Heart right ventricle (tissue), 16 donors: ENCODE measurements around the gene HMCN2. TPM values are rescaled to one million over a fixed set of nuclear protein-coding genes. Genes with fewer than 3 reads are reported as not detected.

Experiments used
- ATAC-seq, 8 donors: fragments of 200-7000 bp; cut with Tn5 transposase; one replicate each; pipeline ENCODE4 v1.9.1; 2020; ENCODE audit warnings: mild to moderate bottlenecking in 8 of 8, moderate library complexity in 8 of 8, moderate number of reproducible peaks in 1 of 8
- DNase-seq, 2 donors: peaks; one replicate each; pipeline ENCODE4 v3.0.0-alpha.2; 2020
- H3K27ac ChIP-seq, 10 donors: fragments of 200-600 bp; sonication (generic) in 2 of 10; one replicate each; pipeline versions ENCODE4 v1.5.0 to v1.8.0; 2020 to 2022; ENCODE audit warnings: mild to moderate bottlenecking in 3 of 10
- H3K27me3 ChIP-seq, 7 donors: fragments of 200-600 bp; one replicate each; pipeline ENCODE4 v1.8.0; 2021 to 2022; ENCODE audit warnings: mild to moderate bottlenecking in 2 of 7
- H3K36me3 ChIP-seq, 9 donors: fragments of 200-600 bp; sonication (generic) in 1 of 9; one replicate each; pipeline versions ENCODE4 v1.5.0 to v1.8.0; 2020 to 2022; ENCODE audit warnings: mild to moderate bottlenecking in 2 of 9
- H3K4me1 ChIP-seq, 9 donors: fragments of 200-600 bp; sonication (generic) in 1 of 9; one replicate each; pipeline versions ENCODE4 v1.5.0 to v1.8.0; 2020 to 2022; ENCODE audit warnings: mild to moderate bottlenecking in 4 of 9
- H3K4me3 ChIP-seq, 10 donors: fragments of 200-600 bp; sonication (generic) in 2 of 10; one replicate each; pipeline versions ENCODE4 v1.5.0 to v1.8.0; 2020 to 2022; ENCODE audit warnings: mild to moderate bottlenecking in 7 of 10, moderate library complexity in 2 of 10
- H3K9me3 ChIP-seq, 11 donors: fragments of 200-600 bp in 10 of 11; sonication (generic) in 2 of 11; one replicate each; pipeline versions ENCODE4 v1.5.0 to v1.8.0; 2013 to 2022; ENCODE audit warnings: mild to moderate bottlenecking in 2 of 11, control low read depth in 1 of 11, moderate library complexity in 1 of 11
- WGBS, 2 donors: extraction: QIAGEN DNeasy Blood & Tissue Kit; methylation state at CpG; one replicate each; pipeline ENCODE4 v1.1.7; 2013; ENCODE audit warnings: inconsistent platforms in 1 of 2; 5-methylcytosine and 5-hydroxymethylcytosine counted together
- intact Hi-C, 10 donors: fragments of 100-400 bp; cut with DNase I; formaldehyde crosslinking; loops; one replicate each; pipeline versions ENCODE4 v1.11.1 to v1.14.2; 2022
- polyA plus RNA-seq, 2 donors: library from polyadenylated mRNA; stranded (reverse); fragments of 200-250 nt; gene quantifications; one replicate each; pipeline ENCODE4 v1.2.3, GENCODE V29; 2013
- total RNA-seq, 10 donors: library from RNA; stranded (reverse); fragmentation: NEBNext Ultra II Directional in 3 of 10; extraction: Animal tissue kit (Norgen Biotek cat#: 25700) in 3 of 10; gene quantifications; one replicate each; pipeline versions ENCODE4 v1.2.1 to v1.2.4, GENCODE V29; 2021 to 2023
- TF ChIP-seq, protein P1 (sequence below), 9 donors: fragments of 200-600 bp; sonication (generic) in 2 of 9; IDR thresholded peaks; one replicate each; pipeline versions ENCODE4 v1.5.0 to v1.8.0; 2021 to 2022; ENCODE audit warnings: antibody characterized with exemption in 9 of 9, mild to moderate bottlenecking in 5 of 9, moderate library complexity in 1 of 9
- donor health status: Arrhythmogenic right ventricular cardiomyopathy.
- donor health status: ischemic (EF 13 %, LVEDD 7.1; RV severe dilation, severe dysfunction).
- donor health status: healthy with polysubstance abuse.
- donor health status: DM: no; HTN: yes; CAD: no.
- donor health status: DM: no; HTN: no; CAD: no.
- donor health status: ischemic (EF 25% LVEDD 6.9; RV normal size, moderate dysfunction).
- donor health status: ischemic (EF 25% LVEDD 5.7; RV mildly dilated, moderate dysfunction).
- donor health status: healthy.
- donor health status: DM: yes; HTN: yes; CAD: no.
- donor health status: Ischemic cardiomyopathy.
- donor health status: ischemic (EF 35%, LVEDD 5.7; RV mildly dilated, moderate dysfunction).
- donor health status: nonischemic (EF 11% LVEDD 7.7; RV severe dilation, severe dysfunction).
- donor health status: DM: yes; HTN: yes; CAD: no.
- donor health status: PGD.
- donor health status: ischemic (EF 29% LVEDD 5.4; RV normal size, mild dysfunction).
- donor health status: nonischemic (EF 23%, LVEDD 6.1; RV moderate dilation, normal function).

HMCN2 gene
- total and polyA plus RNA-seq, 12 donors = 2.6 to 10.2 (median 4.9) TPM

- Histone ChIP-seq H3K4me1 (peaks cover 5 to 53% (median 15%) of the 10 kb centered on the region in 9 donors), H3K36me3 (no peaks in the 10 kb centered on the region), H3K9me3 (no peaks in the 10 kb centered on the region), H3K4me3 (no peak overlapping the region), H3K27ac (peak overlapping the region in 8 of 10 donors; percentile 22 to 86 (median 38)), H3K27me3 (peaks cover 0 to 40% (median 18%) of the 10 kb centered on the region in 7 donors)
- 62 to 63% methylated on average over 13 of the region's 13 CpGs for WGBS, 2 donors
- ATAC-seq = peak in 7 of 8 donors; percentile 14 to 73 (median 23)
- intact Hi-C loops = no loop called here
- TF ChIP-seq, protein P1, sequence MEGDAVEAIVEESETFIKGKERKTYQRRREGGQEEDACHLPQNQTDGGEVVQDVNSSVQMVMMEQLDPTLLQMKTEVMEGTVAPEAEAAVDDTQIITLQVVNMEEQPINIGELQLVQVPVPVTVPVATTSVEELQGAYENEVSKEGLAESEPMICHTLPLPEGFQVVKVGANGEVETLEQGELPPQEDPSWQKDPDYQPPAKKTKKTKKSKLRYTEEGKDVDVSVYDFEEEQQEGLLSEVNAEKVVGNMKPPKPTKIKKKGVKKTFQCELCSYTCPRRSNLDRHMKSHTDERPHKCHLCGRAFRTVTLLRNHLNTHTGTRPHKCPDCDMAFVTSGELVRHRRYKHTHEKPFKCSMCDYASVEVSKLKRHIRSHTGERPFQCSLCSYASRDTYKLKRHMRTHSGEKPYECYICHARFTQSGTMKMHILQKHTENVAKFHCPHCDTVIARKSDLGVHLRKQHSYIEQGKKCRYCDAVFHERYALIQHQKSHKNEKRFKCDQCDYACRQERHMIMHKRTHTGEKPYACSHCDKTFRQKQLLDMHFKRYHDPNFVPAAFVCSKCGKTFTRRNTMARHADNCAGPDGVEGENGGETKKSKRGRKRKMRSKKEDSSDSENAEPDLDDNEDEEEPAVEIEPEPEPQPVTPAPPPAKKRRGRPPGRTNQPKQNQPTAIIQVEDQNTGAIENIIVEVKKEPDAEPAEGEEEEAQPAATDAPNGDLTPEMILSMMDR (IDR thresholded peaks at IDR 0.05) = no peak
- DNase-seq = no peak
Measured at GRCh38 chr9:130290291-130291181, 25.0 kb downstream of the HMCN2 start.

DNA sequence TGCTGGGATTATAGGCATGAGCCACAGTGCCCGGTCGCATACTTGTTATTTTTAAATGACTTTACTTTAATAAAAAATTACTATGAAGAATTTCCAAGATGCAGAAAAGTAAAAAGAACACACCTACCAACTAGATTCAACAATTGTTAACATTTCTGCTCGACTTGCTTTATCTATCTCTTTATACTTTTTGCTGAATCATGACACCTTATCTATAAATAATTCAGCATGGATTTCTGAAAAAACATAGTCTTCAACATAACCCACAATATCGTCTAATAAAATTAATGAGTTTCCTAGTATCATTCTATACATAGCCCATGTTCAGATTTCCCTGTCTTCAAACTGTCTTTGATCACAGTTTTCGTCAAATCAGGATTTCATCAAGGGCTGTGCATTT lies 25.9 kb downstream of the HMCN2 start:
- Histone ChIP-seq H3K36me3 (no peaks in the 10 kb centered on the region), H3K9me3 (no peaks in the 10 kb centered on the region), H3K4me3 (no peak overlapping the region), H3K4me1 (peaks cover 5 to 47% (median 12%) of the 10 kb centered on the region in 9 donors), H3K27me3 (peaks cover 0 to 38% (median 15%) of the 10 kb centered on the region in 7 donors), H3K27ac (no peak overlapping the region)
- 72 to 73% methylated on average over 5 of the region's 5 CpGs for WGBS, 2 donors
- intact Hi-C loops = no loop called here
- TF ChIP-seq, protein P1 (IDR thresholded peaks at IDR 0.05) = no peak
- DNase-seq = no peak
- no peak for ATAC-seq

- no peaks in the 10 kb centered on the region for H3K36me3 ChIP-seq
- H3K9me3 ChIP-seq = no peaks in the 10 kb centered on the region
- TF ChIP-seq, protein P1 (IDR thresholded peaks at IDR 0.05) = no peak
- peaks cover 0 to 33% (median 14%) of the 10 kb centered on the region in 7 donors for H3K27me3 ChIP-seq
- no peak overlapping the region for H3K4me3 ChIP-seq
- DNase-seq = no peak
- intact Hi-C loops = no loop called here
- peaks cover 4 to 46% (median 12%) of the 10 kb centered on the region in 9 donors for H3K4me1 ChIP-seq
- 49 to 58% methylated on average over 6 of the region's 6 CpGs for WGBS, 2 donors
- no peak overlapping the region for H3K27ac ChIP-seq
- peak in 1 of 8 donors; percentile 44 for ATAC-seq
Measured at GRCh38 chr9:130292106-130292505, 26.5 kb downstream of the HMCN2 start.

- Histone ChIP-seq H3K4me3 (no peak overlapping the region), H3K9me3 (no peaks in the 10 kb centered on the region), H3K27ac (no peak overlapping the region), H3K4me1 (peaks cover 0 to 25% (median 5%) of the 10 kb centered on the region in 9 donors), H3K27me3 (peaks cover 0 to 20% (median 13%) of the 10 kb centered on the region in 7 donors), H3K36me3 (no peaks in the 10 kb centered on the region)
- 76 to 84% methylated on average over 6 of the region's 6 CpGs for whole genome bisulfite sequencing, 2 donors
- TF ChIP-seq, protein P1 (IDR thresholded peaks at IDR 0.05) = no peak
- no peak for ATAC-seq
- no peak for DNase-seq
- intact Hi-C loops = no loop called here
Measured at GRCh38 chr9:130294664-130295063, 29.1 kb downstream of the HMCN2 start.
